HG02678 (cell line): ENCODE results near the gene SCIN.
A peak's percentile ranks its signal among the peaks of the same experiment; 100 is the strongest.
"Not testable (repeated sequence)": the region's sequence is repeated elsewhere in the genome, so short reads cannot be mapped to it uniquely, and the experiment has no call there.

ENCODE experiments used
- ATAC-seq: cut with Tn5 transposase; IDR thresholded peaks from one replicate; pipeline ENCODE4 v1.9.1; 2021; ENCODE audit warnings: mild to moderate bottlenecking, moderate library complexity; ENCODE audit not compliant: unreplicated experiment

The SCIN gene

GRCh38 chr7:12570534-12571461, at the start of gene SCIN:
Gene SCIN (plus strand): TSS chr7:12570720. CDS start chr7:12570787, 67 bp downstream.
- no peak for ATAC-seq

- ATAC-seq, result peak; percentile 71
Observed at GRCh38 chr7:12524794-12525386, 45.6 kb upstream of the SCIN start.

- not testable (repeated sequence) for ATAC-seq
Observed at GRCh38 chr7:12526693-12527092, 43.8 kb upstream of the SCIN start.

GRCh38 chr7:12527670-12528069, 42.9 kb upstream of the SCIN start:
- ATAC-seq, result not testable (repeated sequence)

- ATAC-seq, result no peak
Observed at GRCh38 chr7:12529971-12530710, 40.4 kb upstream of the SCIN start.

GRCh38 chr7:12531784-12532183, 38.7 kb upstream of the SCIN start:
- no peak for ATAC-seq

- ATAC-seq, result no peak
Observed at GRCh38 chr7:12534046-12534445, 36.5 kb upstream of the SCIN start.

GRCh38 chr7:12539681-12540080, 30.8 kb upstream of the SCIN start:
- ATAC-seq, result no peak

- ATAC-seq, result no peak
Observed at GRCh38 chr7:12540850-12541249, 29.7 kb upstream of the SCIN start.

GRCh38 chr7:12543586-12543985, 26.9 kb upstream of the SCIN start:
- no peak for ATAC-seq

GRCh38 chr7:12549106-12549505, 21.4 kb upstream of the SCIN start:
- no peak for ATAC-seq

GRCh38 chr7:12550956-12551355, 19.6 kb upstream of the SCIN start:
- ATAC-seq, result no peak

- ATAC-seq, result no peak
Observed at GRCh38 chr7:12552876-12553275, 17.6 kb upstream of the SCIN start.

GRCh38 chr7:12553416-12553815, 17.1 kb upstream of the SCIN start:
- no peak for ATAC-seq

GRCh38 chr7:12554351-12554750, 16.2 kb upstream of the SCIN start:
- no peak for ATAC-seq

- no peak for ATAC-seq
Observed at GRCh38 chr7:12554872-12555271, 15.6 kb upstream of the SCIN start.

- ATAC-seq, result not testable (repeated sequence)
Observed at GRCh38 chr7:12555695-12556094, 14.8 kb upstream of the SCIN start.

GRCh38 chr7:12556139-12556792, 14.3 kb upstream of the SCIN start:
- ATAC-seq, result not testable (repeated sequence)

- no peak for ATAC-seq
Observed at GRCh38 chr7:12557282-12557681, 13.2 kb upstream of the SCIN start.

- ATAC-seq, result no peak
Observed at GRCh38 chr7:12564996-12565764, 5.3 kb upstream of the SCIN start.
